ENCODE measurements around the gene MPHOSPH9. TPM values are rescaled to one million over a fixed set of nuclear protein-coding genes. Genes with fewer than 3 reads are reported as not detected.

MPHOSPH9 gene
- total and polyA plus RNA-seq, 2 of the 4 experiments (the other 2 are of a cell fraction): 7.6 to 17.0 TPM

GRCh38 chr12:123108682-123109066 is 124.3 kb downstream of the MPHOSPH9 start:
- no peak for TF ChIP-seq NFE2L2 (IDR thresholded peaks at IDR 0.05; ENCODE audit: low read depth, low read length)
- no peak for TF ChIP-seq SMC3 (IDR thresholded peaks at IDR 0.05; ENCODE audit: low read depth, low read length)
- no peak for TF ChIP-seq CTCF (conservative IDR thresholded peaks at IDR 0.05; ENCODE audit: low read depth, low read length)
- no peak for TF ChIP-seq ELK1 (IDR thresholded peaks at IDR 0.05; ENCODE audit: borderline replicate concordance, low read depth, low read length)
- no peak for TF ChIP-seq FOS (IDR thresholded peaks at IDR 0.05; ENCODE audit: low read depth, low read length)
- TF ChIP-seq BHLHE40 (IDR thresholded peaks at IDR 0.05; ENCODE audit: low read depth, low read length): no peak
- TF ChIP-seq RFX5 (IDR thresholded peaks at IDR 0.05; ENCODE audit: low read depth, low read length): no peak
- no peak for TF ChIP-seq POLR2A (IDR thresholded peaks at IDR 0.05; ENCODE audit: low read depth, low read length)
- TF ChIP-seq MXI1 (IDR thresholded peaks at IDR 0.05; ENCODE audit: borderline replicate concordance, low read depth, low read length): no peak
- TF ChIP-seq RAD21 (IDR thresholded peaks at IDR 0.05; ENCODE audit: low read length): no peak
- no peak for TF ChIP-seq CHD1 (IDR thresholded peaks at IDR 0.05; ENCODE audit: low read depth, low read length)
- TF ChIP-seq MAZ (IDR thresholded peaks at IDR 0.05; ENCODE audit: borderline replicate concordance, low read depth, low read length): no peak
- no peak for TF ChIP-seq RCOR1 (IDR thresholded peaks at IDR 0.05; ENCODE audit: insufficient replicate concordance, low read length)
- TF ChIP-seq MAFK (IDR thresholded peaks at IDR 0.05; ENCODE audit: low read depth, low read length): no peak
- TF ChIP-seq USF2 (IDR thresholded peaks at IDR 0.05; ENCODE audit: low read depth, low read length): no peak
- no peak for TF ChIP-seq CEBPB (IDR thresholded peaks at IDR 0.05; ENCODE audit: low read depth, low read length)
- ChIA-PET POLR2A (ENCODE audit: unreplicated experiment) (no interaction called here), CTCF (no interaction called here)
- no peak overlapping the region for H4K8ac ChIP-seq (ENCODE audit: low read depth in 2 of 2, low read length in 2 of 2)
- H3K9me1 ChIP-seq (ENCODE audit: insufficient read depth, low read length): peaks cover 20% of the 10 kb centered on the region
- H3K23ac ChIP-seq (ENCODE audit: low read depth, low read length): no peak overlapping the region
- in situ Hi-C loops (cut with MboI; ENCODE audit: low sequenced_read_pairs): no loop called here
- no peak overlapping the region for H3K9ac ChIP-seq (ENCODE audit: low read depth, low read length)
- H4K20me1 ChIP-seq (ENCODE audit: insufficient read depth, low read length): peaks cover 26% of the 10 kb centered on the region
- no peak overlapping the region for H3K27ac ChIP-seq (ENCODE audit: insufficient read depth, low read length)
- no peak overlapping the region for H2BK15ac ChIP-seq (ENCODE audit: low read depth, low read length)
- intact Hi-C loops (cut with micrococcal nuclease): no loop called here
- 83% methylated on average over 1 of the region's 7 CpGs; no CpG with 5 or more reads in 1 of the 2 experiments for WGBS, 2 experiments (ENCODE audit: extremely low coverage in 2 of 2, insufficient read length in 1 of 2)
- no peak overlapping the region for H3K14ac ChIP-seq (replicated peaks; ENCODE audit: low read depth, low read length)
- H2BK5ac ChIP-seq (ENCODE audit: low read depth, low read length, poor library complexity, severe bottlenecking): no peak overlapping the region
- no peak overlapping the region for H4K91ac ChIP-seq (ENCODE audit: insufficient read depth, low read depth, low read length)
- H3K36me3 ChIP-seq (ENCODE audit: control insufficient read depth, insufficient read depth, low read length): peaks cover 26% of the 10 kb centered on the region; the same call in 1 of the 2 replicates
- H2AK5ac ChIP-seq (ENCODE audit: low read depth, low read length): no peak overlapping the region
- H2BK120ac ChIP-seq (ENCODE audit: low read depth, low read length): no peak overlapping the region
- no TSS peak for BruUV-seq (replicated peaks)
- H4K5ac ChIP-seq (ENCODE audit: low read depth, low read length): no peak overlapping the region
- H3K4me1 ChIP-seq (ENCODE audit: control insufficient read depth, insufficient read depth, low read length): peaks cover 9% of the 10 kb centered on the region; the same call in 1 of the 2 replicates
- peaks cover 10 to 20% of the 10 kb centered on the region in 2 experiments for H3K79me1 ChIP-seq (ENCODE audit: low read depth in 1 of 2, low read length in 2 of 2)
- no peak overlapping the region for H3K18ac ChIP-seq (ENCODE audit: low read depth, low read length)
- H3K27me3 ChIP-seq (ENCODE audit: control insufficient read depth, insufficient read depth, low read length): no peaks in the 10 kb centered on the region
- H3K9me3 ChIP-seq (ENCODE audit: control insufficient read depth, insufficient read depth, low read length): no peaks in the 10 kb centered on the region
- ATAC-seq (ENCODE audit: low read depth) (no peak), DNase-seq (no peak)
- H3K56ac ChIP-seq (ENCODE audit: extremely low read depth, insufficient read depth, low read length): no peak overlapping the region
- no peak overlapping the region for H2AK9ac ChIP-seq (replicated peaks; ENCODE audit: low read depth, low read length, poor library complexity)
- no peak overlapping the region for H3K4me2 ChIP-seq (ENCODE audit: low read depth, low read length)
- H3K4me3 ChIP-seq (ENCODE audit: insufficient read depth, low read depth, low read length): no peak overlapping the region
- no peak overlapping the region for H2AFZ ChIP-seq (replicated peaks; ENCODE audit: low read length, poor library complexity)
- H2BK20ac ChIP-seq (ENCODE audit: low read depth, low read length): no peak overlapping the region
- dilution Hi-C loops (cut with HindIII; ENCODE audit: low sequenced_read_pairs, unreplicated experiment): no loop called here
- H3K4ac ChIP-seq (ENCODE audit: low read depth, low read length): no peak overlapping the region

Data from IMR-90 (cell line).